HG02588 (cell line): ENCODE data around the gene PRLHR.
"Not testable (repeated sequence)": the region's sequence is repeated elsewhere in the genome, so short reads cannot be mapped to it uniquely, and the experiment has no call there.

Experiments
- ATAC-seq: cut with Tn5 transposase; IDR thresholded peaks from one replicate; pipeline ENCODE4 v1.9.1; 2021; ENCODE audit warnings: mild to moderate bottlenecking, moderate library complexity; ENCODE audit not compliant: unreplicated experiment

Gene PRLHR

DNA sequence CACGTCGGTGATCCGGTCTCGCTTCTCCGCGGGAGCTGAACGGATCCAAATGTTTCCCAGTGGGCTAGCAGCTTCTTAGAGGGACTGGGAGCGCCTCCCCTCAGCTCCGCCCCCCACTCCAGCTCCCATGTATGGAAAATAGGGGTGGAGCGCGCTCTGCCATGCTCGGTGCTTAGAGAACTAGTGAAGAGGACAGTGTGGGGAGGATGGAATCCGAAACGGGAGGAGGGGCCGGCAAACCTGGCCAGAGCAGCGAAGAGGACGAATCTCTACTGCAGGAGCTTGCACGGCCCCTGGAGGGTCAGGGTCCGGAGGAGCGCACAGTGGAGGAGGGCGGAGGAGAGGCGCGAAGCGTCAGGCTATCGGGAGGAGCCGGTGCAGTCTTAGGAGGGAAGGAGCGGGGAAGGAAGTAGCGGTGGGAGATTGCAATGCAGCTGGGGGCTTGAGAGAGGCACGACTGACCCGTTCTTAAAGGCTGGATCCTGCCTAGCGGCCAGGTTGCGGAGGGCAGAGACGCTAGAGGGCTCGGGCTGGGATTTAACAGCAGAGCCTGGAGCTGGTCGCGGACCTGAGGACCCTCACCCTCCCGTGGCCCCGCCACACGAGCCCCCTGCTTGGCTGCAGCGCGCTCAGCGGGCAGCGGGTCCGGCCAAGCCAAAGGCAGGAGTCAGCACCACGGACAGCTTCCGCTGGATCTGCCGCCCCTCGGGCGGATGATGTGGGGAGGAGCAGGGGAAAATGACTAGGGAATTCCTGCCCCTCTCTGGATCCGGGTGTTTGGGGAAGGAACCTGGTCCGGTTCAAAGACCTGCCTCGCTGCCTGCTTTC, at the start of gene PRLHR:
PRLHR (minus strand) TSS at position 51 of the 828 bp plus-strand sequence. CDS start 404 bp downstream, outside the sequence.
- ATAC-seq, result no peak

DNA sequence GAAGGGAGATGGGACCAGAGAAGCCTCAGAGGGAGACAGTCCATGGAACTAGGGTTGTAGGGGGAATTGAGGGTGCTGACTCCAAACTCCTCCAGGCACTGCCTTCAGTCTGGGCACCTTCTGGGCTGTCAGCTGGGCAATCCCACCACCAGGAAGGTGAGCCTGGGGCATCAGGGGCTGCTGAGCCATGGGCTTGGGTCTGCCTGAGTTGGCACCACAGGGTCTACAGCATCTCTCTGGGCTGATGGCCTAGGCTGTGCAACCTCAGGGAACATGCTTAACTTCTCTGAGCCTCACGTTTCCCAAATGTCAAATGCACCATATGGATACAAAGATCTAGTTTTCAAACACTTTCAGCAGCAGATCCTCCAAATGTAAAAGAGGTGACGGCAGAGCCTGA, 46.8 kb upstream of the PRLHR start:
- ATAC-seq, result no peak

DNA sequence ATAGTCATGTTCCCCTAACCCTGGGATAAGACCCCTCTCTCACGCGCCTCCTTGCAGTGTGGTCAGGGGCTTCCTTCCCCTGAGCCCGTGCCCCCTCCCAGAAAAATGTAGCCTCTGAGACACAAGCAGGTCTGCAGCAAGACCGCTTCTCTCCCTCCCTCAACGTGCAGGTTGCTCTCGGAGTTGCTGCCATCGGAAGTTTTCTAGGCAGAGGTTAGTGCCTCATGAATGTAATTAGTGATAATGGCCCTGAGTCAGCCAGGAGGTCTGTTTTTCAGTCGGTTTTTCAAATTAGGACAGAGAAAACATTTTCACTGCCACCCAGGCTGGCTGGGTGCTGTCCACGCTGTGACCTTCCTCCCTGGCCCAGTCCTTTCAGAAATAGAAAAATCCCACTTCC, 43.2 kb upstream of the PRLHR start:
- ATAC-seq, result no peak

DNA sequence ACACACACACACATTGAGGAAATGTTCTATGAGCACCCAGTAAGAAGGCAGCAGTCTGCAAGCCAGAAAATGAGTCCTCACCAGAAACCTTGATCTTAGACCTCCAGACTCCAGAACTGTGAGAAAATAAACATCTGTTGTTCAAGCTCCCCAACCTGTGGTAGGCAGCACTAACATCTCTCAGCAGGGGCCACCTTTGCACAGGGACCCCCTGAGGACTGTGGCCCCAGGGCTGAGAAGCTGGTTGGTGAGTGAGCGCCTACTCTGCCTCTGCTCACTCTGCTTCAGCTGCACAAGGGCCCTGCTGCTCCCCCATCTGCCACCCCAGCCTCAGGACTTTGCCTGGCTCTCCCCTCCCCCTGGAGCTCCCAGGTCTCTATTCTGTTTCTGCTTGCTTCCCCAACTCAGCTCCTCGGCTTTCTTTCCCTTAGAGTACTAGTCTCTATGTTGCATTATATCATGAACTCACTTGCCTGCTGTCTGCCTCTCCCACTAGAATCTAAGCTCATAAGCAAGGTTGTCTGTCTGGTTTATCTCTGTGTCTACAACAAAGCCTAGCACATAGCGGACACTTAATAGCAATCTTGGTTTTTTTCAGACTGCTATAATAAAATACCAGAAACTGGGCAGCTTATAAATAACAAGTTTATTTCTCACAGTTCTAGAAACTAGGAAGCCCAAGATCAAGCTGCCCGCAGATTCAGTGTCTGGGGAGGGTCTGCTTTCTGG, 40.4 kb upstream of the PRLHR start:
- ATAC-seq, result no peak

DNA sequence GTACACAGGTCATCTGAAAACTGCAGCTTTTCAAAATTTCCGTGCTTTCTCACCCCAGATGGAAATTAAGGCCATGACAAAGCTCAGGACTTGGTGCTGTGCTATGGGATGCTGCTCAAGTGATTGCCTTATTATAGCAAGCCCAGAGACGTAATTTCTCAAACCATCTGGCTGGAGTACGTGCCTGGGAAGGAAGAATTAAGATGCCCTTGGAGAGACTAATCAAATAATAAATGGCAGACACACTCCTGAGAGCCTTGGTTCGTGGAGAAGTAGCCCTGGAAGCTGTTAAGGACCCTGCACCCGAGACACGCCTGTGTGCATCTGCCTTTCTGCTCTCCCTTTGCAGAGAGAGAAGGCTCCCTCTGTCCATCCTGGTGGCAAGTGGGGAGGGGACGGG, 38.3 kb upstream of the PRLHR start:
- no peak for ATAC-seq

DNA sequence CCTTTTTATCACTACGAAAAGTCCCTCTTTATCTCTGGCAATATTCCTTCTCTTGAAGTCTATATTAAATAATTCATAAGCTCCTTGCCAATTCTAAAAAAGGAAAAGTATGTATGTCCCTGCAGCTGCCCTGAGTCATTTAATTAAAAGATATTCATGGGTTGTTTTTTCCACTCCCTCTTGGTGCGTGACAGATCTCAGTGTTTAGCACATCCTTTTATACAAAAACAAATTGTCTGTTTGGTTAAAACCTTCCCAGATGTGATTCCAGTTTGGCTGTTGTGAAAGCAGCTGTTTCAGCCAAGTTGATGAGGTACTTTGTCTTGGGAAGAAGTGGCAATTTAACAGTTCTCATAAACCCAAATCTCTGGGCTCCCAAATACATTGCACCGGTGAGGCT, 33.8 kb upstream of the PRLHR start:
- no peak for ATAC-seq

DNA sequence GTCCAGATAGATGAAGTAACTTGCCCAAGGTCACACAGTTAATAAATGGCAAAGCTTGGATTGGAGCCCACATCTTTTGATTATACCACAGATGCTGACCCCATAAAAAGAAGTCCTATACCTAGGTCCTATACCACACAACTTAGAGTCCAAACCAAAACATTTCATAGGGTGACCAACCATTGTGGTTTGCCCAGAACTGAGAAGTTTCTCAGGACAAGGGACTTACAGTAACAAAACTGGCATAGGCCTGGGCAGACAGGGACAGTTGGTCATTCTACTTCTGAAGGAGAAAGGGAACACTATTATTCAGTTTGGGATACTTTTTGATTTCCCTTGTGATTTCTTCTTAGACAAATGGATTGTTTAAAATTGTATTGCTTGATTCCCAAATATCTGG, 32.9 kb upstream of the PRLHR start:
- no peak for ATAC-seq

DNA sequence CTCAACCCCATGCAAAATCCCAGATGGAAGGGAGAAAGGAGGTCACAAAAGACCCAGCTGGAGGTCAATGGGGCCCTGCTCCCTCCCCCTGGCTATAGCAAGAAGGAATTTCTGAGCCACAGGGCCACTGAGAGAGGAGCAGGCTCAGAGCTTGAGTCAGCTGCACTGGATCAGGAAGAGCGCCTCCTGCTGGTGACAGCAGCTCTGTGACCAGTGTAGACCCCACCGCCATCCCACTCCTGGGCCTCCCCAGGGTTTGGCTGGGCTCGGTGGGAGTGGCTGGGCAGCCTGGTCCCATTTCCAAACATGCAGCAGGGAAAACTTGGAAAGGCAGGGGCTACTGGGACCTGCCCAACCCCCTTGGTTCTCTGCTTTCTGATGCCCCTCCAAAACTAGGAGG, 31.5 kb upstream of the PRLHR start:
- no peak for ATAC-seq

DNA sequence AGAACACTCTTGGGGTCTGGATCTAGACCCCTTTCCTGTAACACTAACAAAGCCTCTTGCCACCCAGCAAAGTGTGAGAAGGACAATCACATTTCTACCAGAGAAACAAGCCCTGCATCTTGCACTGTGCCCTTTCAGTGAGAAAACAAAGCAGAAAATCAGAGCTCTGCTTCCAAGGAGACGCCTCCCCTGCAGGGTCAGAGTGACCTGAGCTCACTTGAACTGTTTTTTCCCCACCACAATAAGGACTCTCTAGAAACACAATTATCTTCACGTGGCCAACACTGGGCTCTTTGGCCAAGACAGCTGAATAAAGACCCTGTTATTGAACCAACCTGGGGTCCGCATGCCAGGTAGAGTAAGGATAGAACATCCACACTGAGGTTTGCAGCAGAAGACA, 30.1 kb upstream of the PRLHR start:
- ATAC-seq, result no peak

DNA sequence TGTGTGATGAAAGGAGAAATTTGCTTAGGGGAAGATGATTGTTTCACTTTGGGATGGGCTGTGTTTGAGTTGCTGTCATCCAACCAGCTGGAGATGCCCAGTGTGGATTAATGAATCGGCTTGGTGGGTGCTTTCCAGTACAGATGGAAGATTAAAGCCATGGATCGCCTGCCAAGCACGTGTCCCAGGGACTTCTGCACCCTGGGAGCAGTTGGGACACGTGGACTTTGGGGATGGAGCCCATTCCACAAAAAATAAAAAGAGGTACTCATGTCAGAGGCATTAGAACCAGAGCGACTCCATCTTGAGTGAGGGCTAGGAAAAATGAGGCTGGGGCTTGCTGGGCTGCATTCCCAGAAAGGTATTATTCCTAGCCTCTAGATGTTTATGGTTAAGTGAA, 29.3 kb upstream of the PRLHR start:
- ATAC-seq, result no peak

DNA sequence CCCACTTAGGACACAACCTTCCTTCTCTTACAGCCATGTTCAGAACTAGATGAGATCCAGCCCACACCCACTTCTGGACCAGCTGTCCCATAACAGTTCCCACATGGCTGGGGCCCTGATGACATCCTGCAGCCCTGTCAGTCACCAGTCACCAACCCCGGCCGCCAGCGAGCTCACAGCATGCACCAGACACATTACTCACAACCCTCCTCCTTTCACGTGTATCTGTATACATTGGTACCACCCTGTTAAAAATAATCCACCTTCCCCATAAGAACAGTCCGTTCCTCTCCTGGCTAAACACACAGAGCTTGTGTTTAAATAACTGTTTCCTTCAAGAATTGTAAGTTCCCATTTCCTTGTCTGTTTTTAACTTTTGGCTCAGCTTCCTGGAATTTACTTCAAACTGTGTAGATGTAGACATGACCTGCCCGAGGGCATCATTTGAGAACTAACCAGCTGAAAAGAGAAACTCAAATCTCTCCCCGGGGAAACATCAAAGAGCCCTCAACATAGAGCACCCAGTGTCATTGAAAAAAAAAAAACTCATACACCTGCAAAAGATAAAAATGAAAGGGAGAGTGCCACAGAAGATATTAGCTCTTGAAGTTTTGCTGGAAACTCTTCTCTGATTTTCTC, 26.0 kb upstream of the PRLHR start:
- no peak for ATAC-seq

DNA sequence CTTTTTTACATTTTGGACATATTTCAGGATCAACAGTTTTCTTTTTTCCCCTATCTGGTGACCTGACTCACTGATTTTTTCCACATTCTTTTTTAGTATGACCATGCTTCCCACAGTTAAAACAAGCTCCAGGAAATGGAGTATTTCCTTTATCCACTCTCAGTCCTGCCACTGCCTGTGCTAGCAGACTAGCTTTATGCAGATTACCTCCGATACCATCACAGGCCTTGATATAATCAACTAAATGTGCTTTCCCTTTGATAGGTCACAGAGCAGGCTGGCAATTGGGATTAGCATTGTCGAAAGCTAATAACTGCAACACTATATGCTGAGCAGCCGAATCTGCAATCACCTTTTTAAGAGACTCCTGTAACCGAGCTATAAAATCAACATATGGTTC, 18.4 kb upstream of the PRLHR start:
- not testable (repeated sequence) for ATAC-seq

DNA sequence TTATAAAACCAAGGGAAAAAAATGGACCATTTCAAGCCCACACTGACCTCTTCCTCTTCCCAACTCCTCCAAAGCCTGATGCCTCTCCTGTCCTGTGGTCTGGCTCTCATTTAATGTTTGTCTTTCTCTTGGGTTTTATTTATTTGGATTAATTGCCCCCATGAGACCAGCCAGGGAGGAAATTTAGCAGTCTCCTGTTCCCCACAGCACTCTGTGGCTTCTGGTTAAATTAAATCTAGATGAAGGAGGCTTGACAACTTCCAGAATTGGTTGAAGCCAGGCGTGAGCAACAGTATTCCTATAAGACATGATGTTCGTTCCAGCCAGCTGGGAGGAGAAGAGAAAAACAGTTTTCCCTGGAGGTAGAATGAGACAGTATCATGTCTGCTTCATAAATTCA, 15.1 kb upstream of the PRLHR start:
- ATAC-seq, result no peak

DNA sequence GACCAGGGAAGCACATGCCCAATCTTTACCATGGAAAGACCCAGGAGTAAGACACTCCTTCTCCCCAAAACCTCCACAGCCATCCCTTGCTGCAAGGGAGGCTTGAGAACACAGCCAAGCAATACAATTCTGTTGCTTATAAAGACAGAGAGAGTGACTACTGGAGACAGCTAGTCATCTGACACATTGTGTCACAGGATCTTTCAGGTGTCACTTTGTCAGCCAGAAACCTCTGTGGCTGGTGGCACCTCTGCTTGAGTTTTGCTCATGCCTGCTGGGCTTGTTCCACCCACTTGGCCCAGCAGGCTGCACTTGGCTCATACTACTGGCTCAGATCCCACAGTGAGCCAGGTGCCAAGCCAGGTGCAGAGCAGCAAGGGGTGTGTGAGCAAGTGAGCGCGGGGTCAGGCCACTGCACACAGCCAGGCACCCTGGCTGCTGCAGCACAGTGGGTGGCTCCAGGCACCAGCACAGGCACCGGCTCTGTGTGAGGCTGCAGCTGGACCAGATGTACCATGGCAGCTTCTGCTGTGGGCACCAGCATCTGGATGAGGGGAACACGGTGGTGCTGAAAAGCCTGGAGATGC, 12.4 kb upstream of the PRLHR start:
- ATAC-seq, result no peak

DNA sequence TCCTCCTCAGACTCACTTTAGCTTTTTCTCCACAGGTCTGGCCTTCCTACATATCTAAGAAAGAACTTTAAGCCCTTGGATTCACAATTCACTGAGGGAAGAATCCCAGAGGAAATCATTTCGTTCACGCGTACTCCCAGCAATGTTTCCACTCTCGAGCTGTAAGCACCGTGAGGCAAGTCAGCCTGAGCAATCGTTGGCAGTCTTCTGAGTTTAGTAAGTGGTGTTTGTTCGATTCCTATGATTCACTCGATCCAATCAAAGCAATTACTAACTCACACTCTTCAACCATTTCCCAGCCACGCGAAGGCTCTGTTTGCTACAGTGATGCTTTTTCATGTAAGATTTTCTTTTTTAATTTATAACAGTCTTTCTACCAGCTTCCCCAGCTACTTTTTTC, 10.2 kb upstream of the PRLHR start:
- no peak for ATAC-seq

DNA sequence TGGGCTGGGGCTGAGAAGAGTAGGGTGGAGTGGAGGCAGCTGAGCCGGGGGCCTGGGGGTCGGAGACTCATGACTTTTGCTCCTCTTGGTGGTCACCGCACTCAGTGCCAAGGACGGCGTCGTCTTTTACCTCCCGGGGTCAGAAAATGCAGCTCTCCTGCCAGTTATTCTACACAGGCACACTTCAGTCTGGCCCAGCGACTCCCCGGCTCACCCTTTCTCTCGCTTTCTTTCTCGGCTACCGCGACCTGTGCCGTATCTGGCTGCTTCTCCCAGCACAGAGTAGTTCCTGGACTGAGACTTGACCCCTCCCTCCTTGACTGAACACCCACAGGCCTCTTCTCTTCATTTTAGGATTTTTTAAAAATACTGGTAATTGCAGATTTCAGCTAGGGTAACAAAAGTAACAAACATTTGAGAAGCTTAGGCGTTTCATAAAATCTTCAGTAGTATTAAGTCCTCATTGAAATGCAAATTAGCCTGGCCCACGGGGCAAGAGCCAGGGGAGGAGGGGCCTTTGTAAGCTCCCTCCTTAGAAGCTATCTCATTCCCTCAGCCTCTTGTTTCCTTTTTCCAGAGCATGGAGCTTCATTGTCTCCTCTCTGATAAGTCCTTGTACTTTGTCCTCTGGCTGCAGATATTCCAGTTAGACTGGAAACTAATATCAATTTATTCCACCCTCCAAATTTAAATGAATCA, 1.1 kb upstream of the PRLHR start:
- no peak for ATAC-seq

DNA sequence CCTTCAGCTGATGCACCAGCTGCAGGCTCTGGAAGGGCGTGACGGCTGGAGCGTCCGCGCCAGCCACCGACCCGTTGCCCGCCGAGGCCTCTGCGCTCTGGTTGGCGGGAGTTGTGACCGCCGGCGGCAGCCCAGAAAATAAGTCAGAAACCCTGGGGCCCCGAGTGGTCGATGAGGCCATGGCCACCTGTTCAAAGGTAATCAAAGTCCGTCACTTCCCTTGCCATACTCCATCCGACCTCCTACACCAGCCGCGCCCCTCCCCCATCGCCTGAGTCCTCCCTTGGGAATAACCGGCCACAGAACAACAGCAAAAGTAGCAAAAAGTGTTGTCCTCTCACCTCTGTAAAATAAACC, 406 bp downstream of the PRLHR start:
- no peak for ATAC-seq

DNA sequence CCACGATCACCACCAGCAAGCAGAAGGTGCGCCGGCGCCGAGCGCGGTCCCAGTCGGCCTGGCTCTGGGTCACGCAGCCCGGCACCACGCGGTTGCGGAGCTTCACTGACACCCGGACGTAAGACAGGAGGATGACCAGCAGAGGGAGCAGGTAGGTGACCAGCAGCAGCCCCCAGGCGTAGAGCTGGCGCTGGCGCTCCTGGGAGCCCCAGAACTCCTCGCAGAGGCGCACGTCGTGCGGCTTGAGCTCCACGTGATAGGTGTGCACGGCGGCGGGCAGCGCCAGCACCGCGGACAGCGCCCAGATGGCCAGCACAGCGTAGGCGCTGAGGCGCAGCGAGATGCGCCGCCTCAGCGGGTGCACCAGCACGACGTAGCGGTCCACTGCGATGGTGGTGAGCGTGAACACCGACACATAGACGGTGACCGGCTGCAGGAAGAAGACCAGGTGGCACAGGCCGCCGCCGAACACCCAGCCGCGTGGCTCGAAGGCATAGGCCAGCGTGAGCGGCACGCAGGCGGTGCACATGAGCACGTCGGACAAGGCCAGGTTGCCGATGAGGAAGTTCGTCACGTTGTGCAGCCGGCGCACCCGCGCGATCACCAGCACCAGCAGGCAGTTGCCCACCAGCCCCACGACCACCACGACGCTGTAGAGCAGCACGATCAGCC, 920 bp downstream of the PRLHR start:
- no peak for ATAC-seq

DNA sequence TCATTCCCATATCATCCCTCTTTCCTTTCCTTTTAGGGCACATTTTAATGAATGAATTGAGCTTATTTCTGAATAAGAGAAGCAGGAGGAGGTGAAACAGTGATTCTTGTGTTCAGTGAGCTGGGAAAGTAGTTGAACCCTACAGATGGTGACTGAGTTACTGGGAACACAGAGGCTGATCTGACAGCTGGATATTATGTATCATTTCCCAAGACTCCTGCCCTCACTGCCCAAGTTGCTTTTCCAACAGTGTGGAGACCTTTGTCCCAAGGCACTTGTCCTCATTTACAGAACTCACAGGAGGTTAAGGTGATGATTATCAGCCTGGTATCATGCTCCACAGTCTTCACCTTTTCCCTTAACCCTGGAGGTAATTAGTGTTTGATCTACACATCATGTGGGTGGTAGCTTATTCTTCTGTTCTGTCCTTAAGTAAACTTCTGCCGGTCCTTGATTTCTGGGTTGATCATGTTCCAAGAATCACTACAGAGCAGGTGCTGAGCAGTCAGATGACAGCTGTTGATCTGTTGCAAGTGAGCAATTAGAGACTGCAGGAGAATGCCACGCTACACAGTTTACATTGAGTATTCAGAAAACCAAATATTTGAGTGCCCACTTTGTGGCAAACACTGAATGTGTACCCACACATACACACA, 2.6 kb downstream of the PRLHR start:
- ATAC-seq, result no peak

DNA sequence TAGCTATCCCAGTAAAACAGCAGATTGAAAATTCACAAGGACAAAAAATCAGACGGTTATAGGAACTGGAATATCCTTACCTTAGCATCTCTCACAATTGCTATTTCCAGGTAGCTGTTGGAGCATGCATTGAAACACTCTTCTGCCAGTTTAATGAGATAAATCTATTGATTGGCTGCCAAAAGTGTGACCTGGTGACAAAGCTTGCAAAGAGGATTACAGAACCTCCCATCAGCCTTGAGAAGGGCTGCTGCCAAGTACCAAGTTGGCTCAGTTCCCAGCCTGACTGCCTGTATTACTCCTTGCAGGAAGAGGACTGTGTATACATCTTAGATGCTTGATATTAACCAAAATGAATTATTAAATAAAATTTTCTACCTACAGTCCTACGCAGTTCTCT, 5.1 kb downstream of the PRLHR start:
- no peak for ATAC-seq
